ENCODE results near the gene SEMA3D.

GRCh38 chr7:85102813-85103350 lies 84.0 kb downstream of the SEMA3D start:
- TF ChIP-seq, protein P1, sequence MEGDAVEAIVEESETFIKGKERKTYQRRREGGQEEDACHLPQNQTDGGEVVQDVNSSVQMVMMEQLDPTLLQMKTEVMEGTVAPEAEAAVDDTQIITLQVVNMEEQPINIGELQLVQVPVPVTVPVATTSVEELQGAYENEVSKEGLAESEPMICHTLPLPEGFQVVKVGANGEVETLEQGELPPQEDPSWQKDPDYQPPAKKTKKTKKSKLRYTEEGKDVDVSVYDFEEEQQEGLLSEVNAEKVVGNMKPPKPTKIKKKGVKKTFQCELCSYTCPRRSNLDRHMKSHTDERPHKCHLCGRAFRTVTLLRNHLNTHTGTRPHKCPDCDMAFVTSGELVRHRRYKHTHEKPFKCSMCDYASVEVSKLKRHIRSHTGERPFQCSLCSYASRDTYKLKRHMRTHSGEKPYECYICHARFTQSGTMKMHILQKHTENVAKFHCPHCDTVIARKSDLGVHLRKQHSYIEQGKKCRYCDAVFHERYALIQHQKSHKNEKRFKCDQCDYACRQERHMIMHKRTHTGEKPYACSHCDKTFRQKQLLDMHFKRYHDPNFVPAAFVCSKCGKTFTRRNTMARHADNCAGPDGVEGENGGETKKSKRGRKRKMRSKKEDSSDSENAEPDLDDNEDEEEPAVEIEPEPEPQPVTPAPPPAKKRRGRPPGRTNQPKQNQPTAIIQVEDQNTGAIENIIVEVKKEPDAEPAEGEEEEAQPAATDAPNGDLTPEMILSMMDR (IDR thresholded peaks at IDR 0.05): no peak
- no peak for TF ChIP-seq POLR2AphosphoS5 (IDR thresholded peaks at IDR 0.05)

Measured in transverse colon (tissue), 4 donors.